NCI-H1092 (cell line): ENCODE data around the gene PM20D1.

Experiments used
- DNase-seq: peaks from one replicate; lab custom pipeline; 2025; lab: John Stamatoyannopoulos, UW

PM20D1 gene

GRCh38 chr1:205803986-205804385 is 45.9 kb downstream of the PM20D1 start:
- no peak for DNase-seq

GRCh38 chr1:205802060-205802459 is 47.9 kb downstream of the PM20D1 start:
- DNase-seq, result no peak

- DNase-seq, result peak; percentile 63
Observed at GRCh38 chr1:205800981-205801703, 48.8 kb downstream of the PM20D1 start.

- DNase-seq, result no peak
Observed at GRCh38 chr1:205800427-205800826, 49.5 kb downstream of the PM20D1 start.

- DNase-seq, result no peak
Observed at GRCh38 chr1:205798577-205798976, 51.4 kb downstream of the PM20D1 start.

GRCh38 chr1:205797168-205797567 is 52.8 kb downstream of the PM20D1 start:
- no peak for DNase-seq

- no peak for DNase-seq
Observed at GRCh38 chr1:205794011-205794730, 55.8 kb downstream of the PM20D1 start.

- DNase-seq, result no peak
Observed at GRCh38 chr1:205792961-205793673, 56.8 kb downstream of the PM20D1 start.

- DNase-seq, result no peak
Observed at GRCh38 chr1:205792481-205792881, 57.5 kb downstream of the PM20D1 start.

- peak; percentile 55 for DNase-seq
Observed at GRCh38 chr1:205791568-205792180, 58.3 kb downstream of the PM20D1 start.

- DNase-seq, result no peak
Observed at GRCh38 chr1:205787287-205787916, 62.5 kb downstream of the PM20D1 start.

- DNase-seq, result no peak
Observed at GRCh38 chr1:205786601-205787000, 63.3 kb downstream of the PM20D1 start.

- no peak for DNase-seq
Observed at GRCh38 chr1:205785446-205785845, 64.5 kb downstream of the PM20D1 start.

GRCh38 chr1:205783904-205784303 is 66.0 kb downstream of the PM20D1 start:
- no peak for DNase-seq

GRCh38 chr1:205783433-205783795 is 66.5 kb downstream of the PM20D1 start:
- no peak for DNase-seq

- no peak for DNase-seq
Observed at GRCh38 chr1:205782627-205783432, 67.1 kb downstream of the PM20D1 start.

GRCh38 chr1:205780335-205780734 is 69.6 kb downstream of the PM20D1 start:
- DNase-seq, result no peak
